Lung (tissue), 12 donors: ENCODE results near the gene VASN. TPM values are rescaled to one million over a fixed set of nuclear protein-coding genes. Genes with fewer than 3 reads are reported as not detected.

Experiments
- ATAC-seq: fragments of 200-7000 bp; cut with Tn5 transposase; one replicate; pipeline ENCODE4 v1.9.1; 2020; ENCODE audit warnings: moderate number of reproducible peaks; ENCODE audit not compliant: insufficient read depth, low FRiP score
- DNase-seq, 3 donors: peaks; one replicate each; pipeline ENCODE4 v3.0.0-alpha.2; 2013 to 2017
- H3K27ac ChIP-seq, 2 donors: one replicate each; pipeline ENCODE4 v1.5.1; 2013; ENCODE audit warnings: mild to moderate bottlenecking in 2 of 2, moderate library complexity in 2 of 2, control low read depth in 1 of 2, inconsistent platforms in 1 of 2, low read depth in 1 of 2, low read length in 1 of 2
- H3K27me3 ChIP-seq, 3 donors: one replicate each; pipeline ENCODE4 v1.5.1; 2013; ENCODE audit warnings: low read length in 2 of 3; ENCODE audit not compliant: control insufficient read depth in 3 of 3, insufficient read depth in 3 of 3
- H3K36me3 ChIP-seq, 4 donors: one replicate each; pipeline ENCODE4 v1.5.1; 2013; ENCODE audit warnings: low read length in 4 of 4, mild to moderate bottlenecking in 1 of 4, moderate library complexity in 1 of 4; ENCODE audit not compliant: control insufficient read depth in 4 of 4, insufficient read depth in 4 of 4
- H3K4me1 ChIP-seq, 5 donors: one replicate each; pipeline ENCODE4 v1.5.1; 2013; ENCODE audit warnings: low read length in 5 of 5, mild to moderate bottlenecking in 2 of 5, moderate library complexity in 1 of 5; ENCODE audit not compliant: control insufficient read depth in 5 of 5, insufficient read depth in 5 of 5
- H3K4me3 ChIP-seq: one replicate; pipeline ENCODE4 v1.5.1; 2013; ENCODE audit warnings: mild to moderate bottlenecking, control low read depth, moderate library complexity
- H3K9ac ChIP-seq, 2 donors: one replicate each; pipeline ENCODE4 v1.5.1; 2013; ENCODE audit warnings: low read length in 2 of 2, control low read depth in 1 of 2; ENCODE audit not compliant: insufficient read depth in 1 of 2
- H3K9me3 ChIP-seq, 4 donors: one replicate each; pipeline ENCODE4 v1.5.1; 2013; ENCODE audit warnings: low read length in 3 of 4, mild to moderate bottlenecking in 1 of 4, moderate library complexity in 1 of 4; ENCODE audit not compliant: control insufficient read depth in 4 of 4, insufficient read depth in 3 of 4
- CTCF ChIP-seq: IDR thresholded peaks from 2 replicates; pipeline ENCODE4 v1.5.1; 2012; ENCODE audit warnings: mild to moderate bottlenecking; ENCODE audit errors: control extremely low read depth, extremely low read depth
- WGBS, 2 donors: extraction: QIAGEN DNeasy Blood & Tissue Kit; methylation state at CpG; one replicate each; pipeline ENCODE4 v1.1.7; 2013; 5-methylcytosine and 5-hydroxymethylcytosine counted together
- polyA plus RNA-seq, 2 donors: library from polyadenylated mRNA; stranded (reverse); fragments of 200-250 nt; gene quantifications; one replicate each; pipeline ENCODE4 v1.2.1, GENCODE V29; 2013
- total RNA-seq, 2 donors: library from RNA; depleted of rRNA in 1 of 2; stranded (reverse); fragments of >200 nt in 1 of 2; gene quantifications; one replicate each; pipeline ENCODE4 v1.2.1, GENCODE V29; 2014 to 2021
- donor health status: control.
- donor health status: control.
- donor health status: Bipolar disorder and iron deficiency.
- donor health status: healthy.
- donor health status: DM: yes; HTN: yes; CAD: no.

Gene VASN
- total and polyA plus RNA-seq, 4 donors = 18.8 to 42.9 (median 31.3) TPM

- peak; percentile 54 for ATAC-seq
- WGBS, 2 donors = 48 to 67% methylated on average over 19 of the region's 19 CpGs
- DNase-seq = peak in 2 of 3 donors; percentile 40 to 64
Observed at GRCh38 chr16:4358831-4359561, 12.7 kb upstream of the VASN start.

GRCh38 chr16:4359914-4360313, 11.7 kb upstream of the VASN start:
- TF ChIP-seq CTCF = no peak
- Histone ChIP-seq H3K4me1 (no peaks in the 10 kb centered on the region), H3K27ac (no peak overlapping the region), H3K36me3 (peaks cover 0 to 55% (median 1%) of the 10 kb centered on the region in 4 donors), H3K4me3 (no peak overlapping the region), H3K9me3 (no peaks in the 10 kb centered on the region), H3K27me3 (no peaks in the 10 kb centered on the region), H3K9ac (no peak overlapping the region)
- no peak for ATAC-seq
- DNase-seq = no peak
- WGBS, 2 donors = 92 to 96% methylated on average over 3 of the region's 3 CpGs

More at GRCh38 chr16:4358831-4359561, 12.7 kb upstream of the VASN start:
- peaks cover 0 to 49% (median 1%) of the 10 kb centered on the region in 4 donors for H3K36me3 ChIP-seq
- H3K4me1 ChIP-seq = no peaks in the 10 kb centered on the region
- no peak overlapping the region for H3K9ac ChIP-seq
- no peak overlapping the region for H3K4me3 ChIP-seq
- peak overlapping the region in 1 of 2 donors; percentile 7 for H3K27ac ChIP-seq
- TF ChIP-seq CTCF = peak; percentile 59
- no peaks in the 10 kb centered on the region for H3K9me3 ChIP-seq
- H3K27me3 ChIP-seq = no peaks in the 10 kb centered on the region

GRCh38 chr16:4360538-4361021, 11.1 kb upstream of the VASN start:
- peaks cover 0 to 57% (median 1%) of the 10 kb centered on the region in 4 donors for H3K36me3 ChIP-seq
- no peak overlapping the region for H3K27ac ChIP-seq
- peak in 1 of 3 donors; percentile 35 for DNase-seq
- H3K9ac ChIP-seq = no peak overlapping the region
- 85 to 86% methylated on average over 10 to 11 of the region's 11 CpGs for WGBS, 2 donors
- no peak for ATAC-seq
- no peaks in the 10 kb centered on the region for H3K4me1 ChIP-seq
- no peak for TF ChIP-seq CTCF
- H3K27me3 ChIP-seq = no peaks in the 10 kb centered on the region
- H3K9me3 ChIP-seq = no peaks in the 10 kb centered on the region
- H3K4me3 ChIP-seq = no peak overlapping the region
